Stimulated activated CD8-positive, alpha-beta memory T cell treated with anti-CD3 and anti-CD28 coated beads, Interleukin-4, amount 100 ng/mL, for 48 hours (primary cell): ENCODE data around the gene BICC1.

Experiments
- DNase-seq: peaks from one replicate; pipeline ENCODE4 v3.0.0-alpha.2; 2020

Gene BICC1

GRCh38 chr10:58785354-58785753 is 272.7 kb downstream of the BICC1 start:
- DNase-seq, result no peak

- no peak for DNase-seq
Observed at GRCh38 chr10:58791137-58791536, 278.5 kb downstream of the BICC1 start.

- DNase-seq, result no peak
Observed at GRCh38 chr10:58795560-58795959, 282.9 kb downstream of the BICC1 start.

GRCh38 chr10:58796242-58796641 is 283.6 kb downstream of the BICC1 start:
- no peak for DNase-seq

GRCh38 chr10:58796824-58797223 is 284.2 kb downstream of the BICC1 start:
- no peak for DNase-seq

GRCh38 chr10:58797356-58797755 is 284.7 kb downstream of the BICC1 start:
- no peak for DNase-seq

GRCh38 chr10:58802047-58802446 is 289.4 kb downstream of the BICC1 start:
- DNase-seq, result no peak

- DNase-seq, result no peak
Observed at GRCh38 chr10:58806323-58806722, 293.7 kb downstream of the BICC1 start.

GRCh38 chr10:58806970-58807628 is 294.4 kb downstream of the BICC1 start:
- DNase-seq, result no peak

GRCh38 chr10:58807629-58808022 is 295.0 kb downstream of the BICC1 start:
- no peak for DNase-seq

- DNase-seq, result no peak
Observed at GRCh38 chr10:58810751-58811150, 298.1 kb downstream of the BICC1 start.

- DNase-seq, result no peak
Observed at GRCh38 chr10:58813573-58813972, 300.9 kb downstream of the BICC1 start.

GRCh38 chr10:58817201-58817846 is 304.7 kb downstream of the BICC1 start:
- DNase-seq, result no peak

GRCh38 chr10:58818900-58819299 is 306.2 kb downstream of the BICC1 start:
- DNase-seq, result no peak

GRCh38 chr10:58820386-58820785 is 307.7 kb downstream of the BICC1 start:
- no peak for DNase-seq

- no peak for DNase-seq
Observed at GRCh38 chr10:58820861-58821751, 308.4 kb downstream of the BICC1 start.

- no peak for DNase-seq
Observed at GRCh38 chr10:58821752-58822056, 309.0 kb downstream of the BICC1 start.

GRCh38 chr10:58823983-58824382 is 311.3 kb downstream of the BICC1 start:
- DNase-seq, result no peak

GRCh38 chr10:58824396-58824795 is 311.7 kb downstream of the BICC1 start:
- no peak for DNase-seq

- no peak for DNase-seq
Observed at GRCh38 chr10:58826694-58827093, 314.0 kb downstream of the BICC1 start.

GRCh38 chr10:58827381-58827780 is 314.7 kb downstream of the BICC1 start:
- no peak for DNase-seq

- DNase-seq, result no peak
Observed at GRCh38 chr10:58829839-58830238, 317.2 kb downstream of the BICC1 start.

GRCh38 chr10:58830697-58831096 is 318.0 kb downstream of the BICC1 start:
- DNase-seq, result no peak
